Measurements from ENCODE around the gene LEKR1.

The LEKR1 gene

DNA sequence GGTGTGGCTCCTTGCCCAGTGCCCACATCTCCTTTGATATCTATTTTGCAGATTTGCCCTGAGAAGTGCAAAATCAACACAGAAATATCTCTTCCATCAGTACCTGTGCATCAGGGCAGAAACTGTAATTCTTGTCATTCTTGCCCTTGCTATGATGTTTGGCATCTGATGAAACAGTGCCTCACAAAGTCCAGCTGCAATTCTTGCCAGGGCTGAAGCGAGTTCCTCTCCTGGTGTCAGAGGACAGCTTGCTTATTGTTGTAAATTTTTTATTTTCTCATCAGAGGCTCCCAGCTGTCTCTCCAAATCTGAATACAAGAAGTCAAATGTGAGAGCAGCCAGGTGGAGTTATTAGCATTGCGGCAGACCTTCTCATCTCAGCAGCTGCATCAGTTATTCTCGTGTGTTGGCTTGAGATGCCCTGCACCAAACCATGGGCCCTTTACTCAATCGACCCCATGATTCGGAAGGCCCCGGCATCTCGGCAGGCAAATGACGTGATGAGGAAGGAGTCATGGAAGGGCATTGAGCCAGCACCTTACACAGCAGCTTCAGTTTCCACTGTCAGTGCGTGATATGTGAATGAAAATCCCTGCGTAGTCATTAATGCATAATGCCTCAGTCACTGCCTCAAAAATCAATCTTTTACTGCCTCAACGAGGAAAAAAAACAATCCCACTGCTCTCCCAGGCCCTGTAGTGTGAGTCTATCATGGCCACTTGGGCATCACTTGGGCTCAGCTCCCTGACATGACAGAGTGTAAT, 240.4 kb downstream of the LEKR1 start:
- TF ChIP-seq, protein P1, sequence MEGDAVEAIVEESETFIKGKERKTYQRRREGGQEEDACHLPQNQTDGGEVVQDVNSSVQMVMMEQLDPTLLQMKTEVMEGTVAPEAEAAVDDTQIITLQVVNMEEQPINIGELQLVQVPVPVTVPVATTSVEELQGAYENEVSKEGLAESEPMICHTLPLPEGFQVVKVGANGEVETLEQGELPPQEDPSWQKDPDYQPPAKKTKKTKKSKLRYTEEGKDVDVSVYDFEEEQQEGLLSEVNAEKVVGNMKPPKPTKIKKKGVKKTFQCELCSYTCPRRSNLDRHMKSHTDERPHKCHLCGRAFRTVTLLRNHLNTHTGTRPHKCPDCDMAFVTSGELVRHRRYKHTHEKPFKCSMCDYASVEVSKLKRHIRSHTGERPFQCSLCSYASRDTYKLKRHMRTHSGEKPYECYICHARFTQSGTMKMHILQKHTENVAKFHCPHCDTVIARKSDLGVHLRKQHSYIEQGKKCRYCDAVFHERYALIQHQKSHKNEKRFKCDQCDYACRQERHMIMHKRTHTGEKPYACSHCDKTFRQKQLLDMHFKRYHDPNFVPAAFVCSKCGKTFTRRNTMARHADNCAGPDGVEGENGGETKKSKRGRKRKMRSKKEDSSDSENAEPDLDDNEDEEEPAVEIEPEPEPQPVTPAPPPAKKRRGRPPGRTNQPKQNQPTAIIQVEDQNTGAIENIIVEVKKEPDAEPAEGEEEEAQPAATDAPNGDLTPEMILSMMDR (IDR thresholded peaks at IDR 0.05; ENCODE audit: borderline replicate concordance, control extremely low read depth, extremely low read depth, insufficient read depth, missing control alignments), result no peak
- in situ Hi-C loops (cut with MboI; ENCODE audit: low sequenced_read_pairs, unreplicated experiment), result no loop called here
- no peak for DNase-seq (ENCODE audit: low spot score)

DNA sequence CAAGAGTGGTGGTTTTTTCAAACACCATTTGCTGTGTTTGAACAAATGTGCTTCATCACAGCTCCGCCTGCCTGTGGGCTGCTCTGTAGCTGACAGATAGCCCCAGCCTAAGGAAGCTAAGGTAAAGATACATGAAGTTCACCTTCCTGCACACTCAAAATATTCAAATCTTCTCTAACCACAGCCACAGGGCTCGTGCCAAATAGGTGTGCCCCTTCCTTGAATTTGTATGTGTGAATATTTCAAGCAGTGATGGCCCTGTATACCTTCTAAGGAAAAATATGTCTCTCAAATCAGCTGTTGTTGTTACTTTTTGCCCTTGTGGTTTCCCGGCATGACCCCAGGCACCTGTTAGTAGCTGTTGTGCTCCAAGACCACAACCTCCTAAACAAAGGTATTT, 241.0 kb downstream of the LEKR1 start:
- TF ChIP-seq, protein P1 (IDR thresholded peaks at IDR 0.05; ENCODE audit: borderline replicate concordance, control extremely low read depth, extremely low read depth, insufficient read depth, missing control alignments), result no peak
- DNase-seq (ENCODE audit: low spot score), result no peak
- in situ Hi-C loops (cut with MboI; ENCODE audit: low sequenced_read_pairs, unreplicated experiment), result no loop called here

DNA sequence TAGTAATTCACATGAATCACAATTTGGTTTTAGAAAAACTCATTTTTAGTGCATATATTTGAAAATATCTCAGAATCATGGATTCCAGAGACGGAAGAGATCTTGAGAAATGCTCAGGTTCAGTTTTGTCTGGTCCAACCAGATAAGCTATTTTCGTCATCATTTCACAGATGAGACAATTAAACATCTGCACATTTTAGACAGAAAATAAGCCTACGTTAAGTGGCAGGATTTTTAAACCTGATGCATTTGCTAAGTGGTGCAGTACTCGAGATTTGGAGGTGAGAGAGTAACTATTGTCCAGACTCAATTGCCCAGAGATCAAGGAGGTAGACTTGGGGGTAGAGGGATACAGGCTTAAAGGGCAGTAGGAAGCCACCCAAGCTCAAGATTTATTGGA, 243.3 kb downstream of the LEKR1 start:
- TF ChIP-seq, protein P1 (IDR thresholded peaks at IDR 0.05; ENCODE audit: borderline replicate concordance, control extremely low read depth, extremely low read depth, insufficient read depth, missing control alignments), result no peak
- DNase-seq (ENCODE audit: low spot score), result no peak
- in situ Hi-C loops (cut with MboI; ENCODE audit: low sequenced_read_pairs, unreplicated experiment), result no loop called here

DNA sequence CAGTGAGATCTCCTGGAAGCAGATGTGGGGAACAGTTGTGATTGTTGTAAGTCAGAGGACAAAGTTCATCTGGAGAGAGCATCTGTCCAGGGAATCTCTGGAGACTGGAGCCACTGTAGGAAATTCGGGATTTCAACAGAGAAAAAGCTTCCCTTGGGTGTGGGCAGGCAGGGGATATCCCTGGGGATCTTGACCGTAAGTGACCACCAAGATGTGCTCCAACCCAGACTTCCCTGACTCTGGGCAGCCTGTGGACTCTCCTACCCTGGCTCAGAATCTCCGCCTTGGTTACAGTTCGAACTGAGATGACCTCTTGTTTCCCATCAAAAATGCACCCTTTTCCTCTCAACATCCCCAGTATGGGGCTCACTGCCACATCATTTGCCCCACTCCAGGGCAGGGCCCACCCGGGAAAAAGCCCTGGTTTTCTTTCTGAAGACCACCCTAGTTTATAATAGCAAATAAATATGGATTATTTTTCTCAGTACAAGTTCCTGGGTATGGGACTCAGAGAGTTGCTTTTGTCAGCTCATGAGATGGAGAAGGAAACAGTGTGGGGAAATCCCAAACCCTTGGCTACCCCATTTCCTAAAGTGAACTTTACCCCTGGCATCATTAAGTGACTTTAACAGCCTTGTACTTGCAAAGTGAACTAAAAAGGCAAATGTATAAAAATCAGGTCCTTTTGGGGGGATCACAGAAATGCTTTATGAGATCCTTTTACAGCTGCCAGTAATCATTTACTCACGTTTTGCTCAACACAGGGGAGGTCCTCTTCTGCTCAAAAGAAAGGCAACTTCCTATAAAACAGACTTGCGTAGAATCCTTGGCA, 243.9 kb downstream of the LEKR1 start:
- in situ Hi-C loops (cut with MboI; ENCODE audit: low sequenced_read_pairs, unreplicated experiment), result loop anchor here (10.0 kb wide), 1 partner anchor 245 kb away; the partner anchor contains the start of gene LEKR1
- TF ChIP-seq, protein P1 (IDR thresholded peaks at IDR 0.05; ENCODE audit: borderline replicate concordance, control extremely low read depth, extremely low read depth, insufficient read depth, missing control alignments), result no peak
- DNase-seq (ENCODE audit: low spot score), result no peak

DNA sequence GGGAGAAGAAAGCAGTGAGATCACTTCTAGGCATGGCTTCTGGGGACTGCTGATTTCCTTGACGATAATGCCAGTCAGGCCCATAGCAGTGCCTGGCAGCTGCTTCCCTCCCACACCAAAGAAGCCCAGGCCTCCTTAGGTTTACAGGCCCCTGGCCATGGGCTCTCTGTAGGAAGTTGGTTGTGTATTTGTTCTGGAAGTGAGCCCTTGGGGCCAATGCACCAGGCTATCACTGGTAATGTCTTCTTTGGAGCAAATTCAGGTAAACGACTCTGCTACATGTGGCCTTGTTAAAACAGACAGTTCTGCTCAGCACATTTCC, 244.5 kb downstream of the LEKR1 start:
- TF ChIP-seq, protein P1 (IDR thresholded peaks at IDR 0.05; ENCODE audit: borderline replicate concordance, control extremely low read depth, extremely low read depth, insufficient read depth, missing control alignments), result no peak
- in situ Hi-C loops (cut with MboI; ENCODE audit: low sequenced_read_pairs, unreplicated experiment), result loop anchor here (10.0 kb wide), 1 partner anchor 246 kb away; the partner anchor contains the start of gene LEKR1
- no peak for DNase-seq (ENCODE audit: low spot score)

DNA sequence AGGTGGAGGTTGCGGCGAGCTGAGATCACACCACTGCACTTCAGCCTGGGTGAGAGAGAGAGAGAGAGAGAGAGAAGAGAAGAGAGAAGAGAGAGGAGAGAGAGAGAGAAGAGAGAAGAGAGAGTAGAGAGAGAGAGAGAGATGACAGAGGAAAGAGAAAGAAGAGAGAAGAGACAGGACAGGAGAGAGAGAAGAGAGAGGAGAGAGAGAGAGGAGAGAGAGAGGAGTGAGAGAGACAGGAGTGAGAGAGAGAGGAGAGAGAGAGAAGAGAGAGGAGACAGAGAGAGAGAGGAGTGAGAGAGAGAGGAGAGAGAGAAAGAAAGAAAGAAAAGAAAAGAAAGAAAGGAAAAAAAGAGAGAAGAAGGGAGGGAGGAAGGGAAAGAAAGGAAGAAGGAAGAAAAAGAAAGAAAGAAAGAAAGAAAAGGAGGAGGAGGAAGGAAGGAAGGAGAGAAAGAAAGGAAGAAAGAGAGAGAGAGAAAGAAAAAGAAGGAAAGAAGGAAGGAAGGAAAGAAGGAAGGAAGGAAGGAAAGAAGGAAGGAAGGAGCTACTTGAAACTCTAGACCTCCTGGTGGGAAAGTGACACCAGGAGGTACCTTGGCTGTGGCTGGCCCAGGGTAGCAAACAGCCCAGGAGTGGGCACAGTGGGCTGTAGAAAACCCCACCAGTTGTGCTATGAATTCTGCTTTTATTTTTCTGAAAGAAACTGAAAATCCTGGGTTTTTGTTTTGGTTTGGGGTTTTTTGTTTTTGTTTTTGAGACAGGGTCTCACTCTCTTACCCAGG, 245.8 kb downstream of the LEKR1 start:
- no peak for DNase-seq (ENCODE audit: low spot score)
- in situ Hi-C loops (cut with MboI; ENCODE audit: low sequenced_read_pairs, unreplicated experiment), result loop anchor here (10.0 kb wide), 1 partner anchor 247 kb away; the partner anchor contains the start of gene LEKR1
- TF ChIP-seq, protein P1 (IDR thresholded peaks at IDR 0.05; ENCODE audit: borderline replicate concordance, control extremely low read depth, extremely low read depth, insufficient read depth, missing control alignments), result no peak
